HEK293 (cell line): ENCODE measurements around the gene KRTAP4-12.
A peak's percentile ranks its signal among the peaks of the same experiment; 100 is the strongest.
"Not testable (repeated sequence)": the region's sequence is repeated elsewhere in the genome, so short reads cannot be mapped to it uniquely, and the experiment has no call there.

Experiments used
- CTCF ChIA-PET: fragments of 350-600 bp; formaldehyde crosslinking; extraction: SDS; loops from one replicate; lab custom pipeline; 2021; ENCODE audit warnings: antibody characterized with exemption; lab: Yijun Ruan, JAX
- POLR2A ChIA-PET: fragments of 300-600 bp; formaldehyde crosslinking; extraction: SDS; loops from one replicate; lab custom pipeline; 2020; ENCODE audit warnings: antibody characterized with exemption, inconsistent platforms; lab: Yijun Ruan, JAX
- H3K27ac ChIP-seq: fragments of 200-500 bp; sonication (Bioruptor generic); 2 replicates; pipeline ENCODE4 v1.5.1; 2014; ENCODE audit warnings: low read depth, low read length, control low read depth, inconsistent platforms; ENCODE audit errors: extremely low read depth
- H3K36me3 ChIP-seq, 2 experiments: fragments of 200-500 bp in 1 of 2; sonication (Bioruptor generic) in 1 of 2; 1 replicate in 1 of 2; 2 replicates in 1 of 2; pipeline ENCODE4 v1.5.1; 2014 to 2017; ENCODE audit warnings: inconsistent platforms in 2 of 2, low read length in 2 of 2; ENCODE audit not compliant: control insufficient read depth in 2 of 2, insufficient read depth in 1 of 2
- H3K4me1 ChIP-seq: fragments of 200-500 bp; sonication (Bioruptor generic); 2 replicates; pipeline ENCODE4 v1.5.1; 2014; ENCODE audit warnings: mild to moderate bottlenecking, low read length, inconsistent platforms; ENCODE audit not compliant: control insufficient read depth, insufficient read depth
- H3K4me3 ChIP-seq: 2 replicates; pipeline ENCODE4 v1.5.1; 2011; ENCODE audit warnings: low read depth, mild to moderate bottlenecking, control low read depth, low read length, moderate library complexity
- H3K9me3 ChIP-seq: fragments of 200-500 bp; sonication (Bioruptor generic); 2 replicates; pipeline ENCODE4 v1.5.1; 2014; ENCODE audit warnings: low read depth, low read length, inconsistent platforms; ENCODE audit not compliant: control insufficient read depth, insufficient read depth
- SALL2 ChIP-seq: fragments of 450-650 bp; formaldehyde crosslinking; IDR thresholded peaks from 2 replicates; pipeline ENCODE4 v1.5.0; 2017; ENCODE audit warnings: missing biosample characterization, mild to moderate bottlenecking, missing genetic modification characterization, borderline replicate concordance
- SCRT1 ChIP-seq: fragments of 450-650 bp; formaldehyde crosslinking; IDR thresholded peaks from 2 replicates; pipeline ENCODE4 v1.5.1; 2016; ENCODE audit warnings: missing biosample characterization, missing genetic modification characterization, borderline replicate concordance
- SCRT2 ChIP-seq: fragments of 450-650 bp; formaldehyde crosslinking; IDR thresholded peaks from 2 replicates; pipeline ENCODE4 v1.5.1; 2016; ENCODE audit warnings: missing biosample characterization, missing genetic modification characterization
- ZEB2 ChIP-seq: fragments of 450-650 bp; formaldehyde crosslinking; IDR thresholded peaks from 2 replicates; pipeline ENCODE4 v1.5.1; 2016; ENCODE audit warnings: missing biosample characterization, missing genetic modification characterization
- ZNF121 ChIP-seq: fragments of 450-650 bp; formaldehyde crosslinking; IDR thresholded peaks from 2 replicates; pipeline ENCODE4 v1.5.1; 2016; ENCODE audit warnings: missing biosample characterization, missing genetic modification characterization
- ZNF132 ChIP-seq: fragments of 450-650 bp; formaldehyde crosslinking; IDR thresholded peaks from 2 replicates; pipeline ENCODE4 v1.5.1; 2017; ENCODE audit warnings: missing biosample characterization, missing genetic modification characterization, borderline replicate concordance
- ZNF133 ChIP-seq: fragments of 450-650 bp; formaldehyde crosslinking; IDR thresholded peaks from 2 replicates; pipeline ENCODE4 v1.5.1; 2016; ENCODE audit warnings: missing biosample characterization, missing genetic modification characterization
- ZNF184 ChIP-seq: fragments of 450-650 bp; IDR thresholded peaks from 2 replicates; pipeline ENCODE4 v1.5.1; 2018; ENCODE audit warnings: missing biosample characterization, mild to moderate bottlenecking, missing genetic modification characterization
- ZNF221 ChIP-seq: fragments of 450-650 bp; formaldehyde crosslinking; IDR thresholded peaks from 2 replicates; pipeline ENCODE4 v1.5.1; 2017; ENCODE audit warnings: missing biosample characterization, missing genetic modification characterization, borderline replicate concordance
- ZNF23 ChIP-seq: fragments of 450-650 bp; formaldehyde crosslinking; IDR thresholded peaks from 2 replicates; pipeline ENCODE4 v1.5.1; 2016; ENCODE audit warnings: missing biosample characterization, missing genetic modification characterization, borderline replicate concordance
- ZNF24 ChIP-seq: fragments of 450-650 bp; formaldehyde crosslinking; IDR thresholded peaks from 2 replicates; pipeline ENCODE4 v1.5.1; 2016; ENCODE audit warnings: missing biosample characterization, missing genetic modification characterization
- ZNF26 ChIP-seq: fragments of 450-650 bp; formaldehyde crosslinking; IDR thresholded peaks from 2 replicates; pipeline ENCODE4 v1.5.1; 2016; ENCODE audit warnings: missing biosample characterization, missing genetic modification characterization
- ZNF366 ChIP-seq: fragments of 450-650 bp; formaldehyde crosslinking; conservative IDR thresholded peaks from 2 replicates; pipeline ENCODE4 v1.5.1; 2016; ENCODE audit warnings: missing biosample characterization, missing genetic modification characterization
- ZNF391 ChIP-seq: fragments of 450-650 bp; formaldehyde crosslinking; IDR thresholded peaks from 2 replicates; pipeline ENCODE4 v1.5.1; 2016; ENCODE audit warnings: low read depth, missing biosample characterization, missing genetic modification characterization, borderline replicate concordance
- ZNF530 ChIP-seq: fragments of 450-650 bp; formaldehyde crosslinking; IDR thresholded peaks from 2 replicates; pipeline ENCODE4 v1.5.1; 2016; ENCODE audit warnings: low read depth, missing biosample characterization, missing genetic modification characterization
- ZNF626 ChIP-seq: fragments of 450-650 bp; sonication (Bioruptor Pico); formaldehyde crosslinking; IDR thresholded peaks from 2 replicates; pipeline ENCODE4 v1.5.1; 2018; ENCODE audit warnings: missing biosample characterization, missing genetic modification characterization, inconsistent platforms
- ZNF701 ChIP-seq: fragments of 450-650 bp; formaldehyde crosslinking; IDR thresholded peaks from 2 replicates; pipeline ENCODE4 v1.5.1; 2016; ENCODE audit warnings: missing biosample characterization, missing genetic modification characterization
- ZNF704 ChIP-seq: fragments of 450-650 bp; formaldehyde crosslinking; IDR thresholded peaks from 2 replicates; pipeline ENCODE4 v1.5.1; 2016; ENCODE audit warnings: missing biosample characterization, missing genetic modification characterization
- ZNF830 ChIP-seq: fragments of 450-650 bp; IDR thresholded peaks from 2 replicates; pipeline ENCODE4 v1.5.0; 2018; ENCODE audit warnings: missing biosample characterization, missing genetic modification characterization, low read depth, mild to moderate bottlenecking, moderate library complexity

The KRTAP4-12 gene

GRCh38 chr17:41144846-41145245 lies 20.9 kb upstream of the KRTAP4-12 start:
- H3K4me1 ChIP-seq = no peaks in the 10 kb centered on the region
- CTCF ChIA-PET = no interaction called here
- no peak overlapping the region for H3K4me3 ChIP-seq
- H3K27ac ChIP-seq = no peak overlapping the region
- no peaks in the 10 kb centered on the region for H3K9me3 ChIP-seq
- TF ChIP-seq ZNF366 (tag by site-specific recombination) (0 out of 2 replicates have a peak, but pooled peaks have one; percentile 28), ZNF24 (tag by site-specific recombination) (no peak)
- TF ChIP-seq, all 188 proteins: peak for 1
- POLR2A ChIA-PET = no interaction called here
- H3K36me3 ChIP-seq = no peaks in the 10 kb centered on the region

GRCh38 chr17:41141361-41141760 lies 17.4 kb upstream of the KRTAP4-12 start:
- no peak for TF ChIP-seq ZNF133 (tag by site-specific recombination)
- TF ChIP-seq ZNF701 (tag by site-specific recombination) = no peak
- TF ChIP-seq ZEB2 (tag by site-specific recombination) = no peak
- no peak for TF ChIP-seq SALL2 (tag by site-specific recombination)
- no peak for TF ChIP-seq ZNF121 (tag by site-specific recombination)
- TF ChIP-seq ZNF704 = no peak
- no peak for TF ChIP-seq ZNF530 (tag by site-specific recombination)
- no peak for TF ChIP-seq SCRT1 (tag by site-specific recombination)
- TF ChIP-seq ZNF626 (tag by site-specific recombination) = no peak
- TF ChIP-seq ZNF391 (tag by site-specific recombination) = no peak
- TF ChIP-seq ZNF221 (tag by site-specific recombination) = no peak
- no peak for TF ChIP-seq ZNF26
- TF ChIP-seq ZNF184 (tag by site-specific recombination) = no peak
- no peak for TF ChIP-seq ZNF23 (tag by site-specific recombination)
- no peak for TF ChIP-seq ZNF830 (tag by site-specific recombination)
- no peaks in the 10 kb centered on the region for H3K9me3 ChIP-seq
- ChIA-PET POLR2A (no interaction called here), CTCF (interaction anchor here (1.0 kb wide), 1 partner anchor 181 kb away, joined by 4 read pairs; no protein-coding TSS in a partner anchor)
- no peaks in the 10 kb centered on the region for H3K4me1 ChIP-seq
- no peak overlapping the region for H3K27ac ChIP-seq
- H3K4me3 ChIP-seq = no peak overlapping the region
- no peaks in the 10 kb centered on the region for H3K36me3 ChIP-seq

- H3K36me3 ChIP-seq = no peaks in the 10 kb centered on the region
- H3K4me1 ChIP-seq = no peaks in the 10 kb centered on the region
- POLR2A ChIA-PET = no interaction called here
- H3K9me3 ChIP-seq = no peaks in the 10 kb centered on the region
- CTCF ChIA-PET = interaction anchor here (1.0 kb wide), 1 partner anchor 182 kb away, joined by 4 read pairs; no protein-coding TSS in a partner anchor
- TF ChIP-seq SCRT2 (tag by site-specific recombination) (peak; percentile 59; the same call in 1 of the 2 replicates), ZNF132 (no peak)
- H3K4me3 ChIP-seq = no peak within 1 kb of the TSS
- no peak within 1 kb of the TSS for H3K27ac ChIP-seq
Observed at GRCh38 chr17:41140360-41141131, 16.6 kb upstream of the KRTAP4-12 start, which contains the start of gene KRTAP4-6. KRTAP4-6 (minus strand) TSS chr17:41140544; CDS start chr17:41140487, 57 bp downstream.

- H3K4me1 ChIP-seq, H3K27ac ChIP-seq, H3K36me3 ChIP-seq, H3K4me3 ChIP-seq, POLR2A ChIA-PET, CTCF ChIA-PET, H3K9me3 ChIP-seq: not testable (repeated sequence)
Observed at GRCh38 chr17:41139865-41140264, 15.9 kb upstream of the KRTAP4-12 start.
